GF-D8 (cell line): ENCODE results near the gene TAGLN3.
A peak's percentile ranks its signal among the peaks of the same experiment; 100 is the strongest.

Experiments
- DNase-seq: peaks from one replicate; lab custom pipeline; 2025; lab: John Stamatoyannopoulos, UW

TAGLN3 gene

DNA sequence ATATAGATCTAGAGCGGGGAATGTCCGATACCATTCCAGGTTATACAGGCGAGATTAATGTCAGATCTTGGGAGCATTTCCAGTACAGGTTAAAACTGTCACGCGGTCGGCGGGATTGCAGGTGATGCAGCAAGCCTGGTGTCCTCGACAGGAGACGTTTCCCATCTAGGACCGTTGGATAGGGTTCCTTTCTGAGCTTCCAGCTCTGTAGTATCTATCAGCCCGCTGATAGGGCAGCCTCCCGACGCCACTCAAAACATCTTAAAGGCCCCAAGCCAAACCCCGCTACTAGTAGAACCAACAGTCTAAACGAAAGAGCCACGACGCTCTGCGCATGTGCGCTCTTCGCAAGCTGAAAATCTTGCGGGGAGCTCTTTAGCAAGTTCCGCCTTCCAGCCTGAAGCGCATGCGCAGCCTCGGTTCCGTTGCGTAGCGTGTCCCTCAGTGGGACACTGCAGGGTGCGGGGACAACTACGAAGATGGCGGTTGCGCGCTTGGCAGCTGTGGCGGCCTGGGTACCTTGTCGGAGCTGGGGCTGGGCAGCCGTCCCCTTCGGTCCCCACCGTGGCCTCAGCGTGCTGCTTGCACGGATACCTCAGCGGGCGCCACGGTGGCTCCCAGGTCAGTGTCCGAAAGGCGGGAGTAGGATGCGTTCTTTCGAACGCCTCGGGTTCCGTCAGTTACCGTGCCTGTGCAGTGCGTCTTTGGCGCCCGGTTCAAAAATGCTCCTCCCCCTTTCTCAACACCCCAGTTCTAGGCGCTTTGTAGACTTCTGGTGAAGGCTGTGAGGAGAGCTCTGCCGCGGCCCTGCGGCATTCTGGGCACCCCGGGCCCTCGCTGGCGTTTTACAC is 19.9 kb upstream of the TAGLN3 start, which contains the start of gene ABHD10:
Gene ABHD10 (plus strand): TSS at position 444 of the 851 bp plus-strand sequence. CDS start 36 bp downstream, at position 480.
- DNase-seq: peak; percentile 84

DNA sequence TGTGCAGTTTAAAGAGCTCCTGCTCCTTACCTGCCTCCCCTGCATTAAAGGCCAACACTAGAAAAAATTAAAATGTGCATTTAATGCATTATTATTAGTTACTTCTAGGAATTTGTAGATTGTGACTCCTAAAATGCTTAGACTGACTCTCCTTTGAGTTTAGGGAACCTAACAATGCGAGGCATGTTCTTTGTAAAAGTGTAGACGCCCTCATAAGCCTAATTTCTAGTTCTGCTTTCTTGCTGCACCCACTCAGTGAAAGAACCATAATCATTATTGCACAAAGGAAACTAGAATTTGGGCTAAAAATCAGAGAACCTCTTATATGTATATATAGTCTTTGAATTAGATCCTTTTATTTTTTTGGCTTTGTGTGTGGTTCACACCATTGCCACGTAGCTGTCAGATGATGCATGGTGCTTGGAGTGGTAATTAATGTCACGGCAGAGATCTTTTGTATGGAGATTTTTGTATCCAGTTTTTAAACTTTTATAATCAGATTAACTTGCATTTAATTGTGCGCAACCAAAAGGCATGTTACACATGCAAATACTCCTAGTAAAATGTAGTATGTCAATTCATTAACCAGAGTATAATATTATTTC is 19.2 kb upstream of the TAGLN3 start:
- DNase-seq: peak; percentile 44

DNA sequence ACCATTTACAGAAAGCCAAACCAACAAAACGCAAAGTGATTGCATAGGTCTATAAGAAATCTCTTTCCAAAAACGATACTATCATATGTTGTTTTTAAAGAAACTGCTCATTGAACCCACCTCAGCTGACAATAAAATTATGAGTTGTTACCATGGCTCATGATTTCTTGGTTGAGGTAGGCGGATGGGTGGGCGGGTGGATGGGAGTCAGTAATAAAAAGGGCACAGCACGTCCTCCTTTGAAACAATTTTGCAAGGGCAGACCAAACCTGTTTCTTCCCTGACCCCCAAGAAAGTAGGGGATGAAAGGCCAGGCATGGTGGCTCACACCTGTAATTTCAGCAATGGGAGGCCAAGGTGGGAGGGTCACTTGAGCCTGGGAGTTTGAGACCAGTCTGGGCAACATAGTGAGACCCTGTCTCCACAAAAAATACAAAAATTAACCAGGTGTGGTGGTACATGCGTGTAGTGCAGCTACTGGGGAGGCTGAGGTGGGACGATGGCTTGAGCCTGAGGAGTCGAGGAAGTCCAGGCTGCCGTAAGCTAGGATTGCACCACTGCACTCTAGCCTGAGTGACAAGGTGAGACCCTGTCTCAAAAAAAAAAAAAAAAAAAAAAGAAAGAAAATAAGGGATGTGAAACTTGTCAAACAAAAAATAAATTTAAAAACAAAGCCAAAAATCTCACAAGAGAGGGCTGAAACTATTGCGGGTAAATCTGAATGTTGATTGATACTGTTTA is 17.8 kb upstream of the TAGLN3 start:
- DNase-seq: no peak

- DNase-seq: no peak
Measured at GRCh38 chr3:111981457-111981763, 17.3 kb upstream of the TAGLN3 start.

GRCh38 chr3:111984636-111985298 is 14.0 kb upstream of the TAGLN3 start:
- no peak for DNase-seq

- DNase-seq: no peak
Measured at GRCh38 chr3:111986800-111987199, 11.9 kb upstream of the TAGLN3 start.

- no peak for DNase-seq
Measured at GRCh38 chr3:111989061-111989678, 9.6 kb upstream of the TAGLN3 start.

GRCh38 chr3:111993038-111993437 is 5.7 kb upstream of the TAGLN3 start:
- no peak for DNase-seq

DNA sequence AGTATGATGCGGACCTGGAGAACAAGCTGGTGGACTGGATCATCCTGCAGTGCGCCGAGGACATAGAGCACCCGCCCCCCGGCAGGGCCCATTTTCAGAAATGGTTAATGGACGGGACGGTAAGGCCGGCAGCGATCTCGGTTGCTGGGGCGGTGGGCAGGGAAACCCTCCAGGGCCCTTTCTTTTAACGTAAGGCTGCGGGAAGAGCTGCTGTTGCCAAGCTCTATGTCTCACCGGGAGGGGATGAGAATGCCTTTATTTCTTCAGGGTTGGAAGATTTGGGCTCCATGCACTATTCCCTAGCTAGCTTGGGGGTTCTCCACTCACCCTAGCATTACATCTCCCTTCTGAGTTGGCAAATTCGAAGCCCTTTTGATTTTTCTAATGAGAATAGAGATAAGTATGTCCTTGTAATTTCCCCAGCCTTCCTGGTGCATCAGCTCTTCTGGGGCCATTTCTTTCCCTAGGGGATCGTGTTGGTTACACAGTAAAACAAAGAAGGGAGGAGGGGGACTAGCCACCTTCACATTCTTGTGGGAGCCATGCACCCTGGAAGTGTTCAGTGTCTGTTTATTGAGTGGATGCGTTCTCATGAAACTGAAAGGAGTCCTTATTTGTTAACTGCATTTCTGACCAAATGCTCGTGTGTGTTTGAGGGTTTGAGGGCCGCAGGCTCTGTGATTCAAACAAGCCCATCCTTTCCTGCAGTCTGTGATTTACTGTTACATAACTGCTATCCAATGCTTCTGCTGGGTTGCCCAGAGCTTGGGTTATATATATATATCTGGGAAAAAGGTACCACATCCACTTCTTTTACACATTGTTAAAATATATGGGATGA is 982 bp downstream of the TAGLN3 start:
- no peak for DNase-seq

- no peak for DNase-seq
Measured at GRCh38 chr3:112000367-112000771, 1.6 kb downstream of the TAGLN3 start.

- DNase-seq: no peak
Measured at GRCh38 chr3:112000966-112001365, 2.2 kb downstream of the TAGLN3 start.

GRCh38 chr3:112001526-112001925 is 2.8 kb downstream of the TAGLN3 start:
- no peak for DNase-seq

DNA sequence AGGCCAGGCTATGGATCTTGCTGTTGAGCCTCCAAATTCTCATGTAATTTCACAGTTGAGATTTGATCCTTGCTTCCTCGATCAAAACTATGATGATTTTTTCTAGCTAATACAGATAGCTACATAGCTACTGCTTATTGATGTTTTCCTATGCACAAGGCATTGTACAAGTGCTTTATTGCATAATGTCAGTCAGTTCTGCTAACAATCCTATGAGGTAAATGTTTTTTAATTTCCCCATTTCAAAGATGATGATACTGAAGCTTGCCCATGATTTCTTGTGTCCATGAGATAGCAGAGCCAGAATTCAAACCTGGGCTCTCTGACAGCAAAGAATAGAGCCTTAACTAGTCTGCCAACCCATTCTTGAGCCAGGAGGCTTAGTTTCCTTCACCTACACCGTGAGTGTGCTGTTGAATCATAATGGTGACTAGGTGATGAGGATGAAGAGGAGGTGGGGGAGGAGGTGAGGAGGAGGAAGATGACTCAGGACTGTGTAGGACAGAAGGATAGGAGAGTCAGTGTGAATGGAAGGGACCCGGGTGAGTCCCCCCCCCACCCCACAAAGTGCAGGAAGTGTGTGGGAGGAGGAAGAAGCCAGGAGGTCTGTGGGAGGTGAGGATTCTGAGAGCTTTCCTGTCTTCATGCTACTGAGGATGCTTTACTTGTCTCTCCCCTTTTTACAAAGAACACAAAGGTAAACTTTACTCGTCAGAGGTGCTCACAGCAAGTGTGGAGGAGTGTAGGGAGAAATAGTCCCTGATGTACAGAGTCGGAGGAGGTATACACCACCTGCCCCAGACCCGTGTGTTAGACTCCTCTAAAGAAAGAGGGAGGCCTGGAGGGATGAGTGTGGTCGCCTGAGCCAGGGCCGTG is 3.6 kb downstream of the TAGLN3 start:
- no peak for DNase-seq

DNA sequence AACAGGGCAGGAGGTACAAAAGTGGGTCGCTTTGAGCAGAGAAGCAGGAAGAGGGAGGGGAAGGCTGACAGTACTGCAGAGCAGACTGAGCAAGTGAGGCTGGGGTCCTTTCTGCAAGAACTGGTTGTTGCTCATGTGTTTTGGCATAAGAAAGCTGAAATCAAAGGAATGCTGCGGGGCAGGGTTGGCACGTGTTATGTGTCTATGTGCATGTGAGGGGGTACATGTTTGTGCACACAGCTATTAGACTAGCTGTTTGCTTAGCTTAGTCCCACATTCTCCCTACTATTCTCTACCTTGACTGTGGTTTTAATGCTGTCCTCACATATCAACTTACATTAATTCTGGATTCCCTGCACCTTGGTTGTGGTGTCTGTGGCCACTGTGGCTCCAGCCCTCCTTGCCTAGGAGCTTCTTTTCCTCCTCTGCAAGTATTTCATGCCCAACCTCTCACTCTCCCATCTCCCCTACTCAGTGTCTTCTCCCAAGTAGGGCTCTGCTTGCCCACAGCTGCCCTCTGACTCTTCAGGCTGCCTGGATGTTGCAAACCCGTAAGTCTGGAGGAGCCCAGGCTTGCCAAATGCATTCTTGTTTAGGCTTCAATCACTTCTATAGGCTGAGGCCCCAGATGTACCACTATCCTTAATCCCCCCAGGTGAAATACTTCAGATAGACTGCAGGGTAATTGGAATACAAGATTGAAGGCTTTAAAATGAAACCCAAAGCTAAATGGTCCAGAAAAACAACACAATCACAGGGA is 4.8 kb downstream of the TAGLN3 start:
- DNase-seq: no peak

GRCh38 chr3:112004187-112004586 is 5.5 kb downstream of the TAGLN3 start:
- DNase-seq: no peak

DNA sequence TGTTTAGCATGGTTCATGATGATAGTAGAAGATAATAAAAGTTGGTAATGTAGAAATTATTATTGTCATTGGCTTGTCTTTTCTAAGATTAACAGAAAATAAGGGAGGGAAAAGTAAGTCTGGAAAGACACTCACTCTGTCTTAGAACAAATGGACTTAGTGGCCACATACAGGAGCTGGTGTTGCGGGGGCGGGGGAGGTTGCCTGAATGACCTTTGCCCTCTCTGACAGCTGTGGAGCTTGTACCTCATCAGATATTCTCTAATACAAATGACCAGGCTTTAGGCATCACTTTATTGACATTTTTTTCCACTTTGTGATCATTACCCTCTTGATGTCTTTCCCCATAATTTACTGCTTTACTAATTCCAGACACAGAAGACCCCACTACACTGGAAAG is 5.9 kb downstream of the TAGLN3 start:
- no peak for DNase-seq

DNA sequence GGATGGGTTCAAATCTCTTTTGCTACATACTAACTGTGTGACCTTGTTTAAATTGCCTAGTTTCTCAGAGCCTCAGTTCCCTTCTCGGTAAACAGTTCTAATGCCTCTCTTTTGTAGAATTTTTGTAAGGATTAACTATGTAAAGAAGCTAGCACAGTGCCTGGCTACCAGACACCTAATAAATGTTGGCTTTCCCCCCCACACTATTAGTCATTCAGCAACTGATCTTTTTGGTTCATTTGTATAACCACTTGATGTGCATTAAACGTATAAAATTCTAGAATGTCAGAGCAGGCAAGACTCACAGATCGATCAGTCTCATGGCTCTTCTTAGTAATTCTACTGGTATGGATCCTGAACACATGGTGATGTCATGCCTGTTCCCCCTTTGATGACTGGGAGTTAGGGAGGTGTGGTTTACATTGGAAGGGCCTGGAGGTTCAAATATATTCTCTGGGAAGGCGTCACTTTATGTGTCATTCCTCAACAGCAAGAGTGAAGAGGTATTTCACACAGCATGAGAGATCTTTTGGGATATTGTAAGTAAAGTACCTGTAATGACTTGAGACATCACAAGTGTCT is 6.5 kb downstream of the TAGLN3 start:
- DNase-seq: no peak

DNA sequence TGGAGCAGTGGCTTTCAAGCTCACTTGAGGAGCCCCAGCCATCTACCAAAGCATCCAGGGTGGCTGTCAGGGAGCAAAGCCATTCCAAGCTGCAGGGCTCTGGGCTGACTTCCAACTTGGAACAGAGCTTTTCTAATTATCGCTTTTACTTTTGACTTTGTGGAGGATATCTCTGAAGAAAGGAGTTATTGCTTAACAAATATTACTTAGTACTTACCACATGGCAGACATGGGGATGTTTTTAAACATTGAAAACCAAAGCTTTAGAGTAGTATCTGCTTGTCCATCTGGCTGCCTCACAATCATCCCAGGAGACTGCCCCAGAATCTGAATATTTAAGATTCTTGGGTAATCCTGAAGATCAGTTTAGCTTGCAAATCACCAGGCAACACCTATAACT is 8.9 kb downstream of the TAGLN3 start:
- no peak for DNase-seq

- no peak for DNase-seq
Measured at GRCh38 chr3:112009670-112010069, 10.9 kb downstream of the TAGLN3 start.
